ENCODE results near the gene CARD11.
A peak's percentile ranks its signal among the peaks of the same experiment; 100 is the strongest.
"Not testable (repeated sequence)": the region's sequence is repeated elsewhere in the genome, so short reads cannot be mapped to it uniquely, and the experiment has no call there.

Gene CARD11

GRCh38 chr7:3063016-3063753 is 19.5 kb upstream of the CARD11 start:
- no peak for DNase-seq

- DNase-seq = peak; percentile 18 to 23
These were observed 13.4 kb upstream of the CARD11 start for GRCh38 chr7:3057066-3057420.

- no peak for DNase-seq
These were observed 12.8 kb upstream of the CARD11 start for GRCh38 chr7:3056234-3057065.

GRCh38 chr7:3055626-3056025 is 12.0 kb upstream of the CARD11 start:
- no peak for DNase-seq

GRCh38 chr7:3042861-3043489 is 692 bp downstream of the CARD11 start:
- DNase-seq = no peak

- no peak for DNase-seq
These were observed 1.5 kb downstream of the CARD11 start for GRCh38 chr7:3041986-3042675.

- no peak for DNase-seq
These were observed 3.9 kb downstream of the CARD11 start for GRCh38 chr7:3039787-3040186.

- not testable (repeated sequence) for DNase-seq
These were observed 5.7 kb downstream of the CARD11 start for GRCh38 chr7:3038011-3038410.

- no peak for DNase-seq
These were observed 6.4 kb downstream of the CARD11 start for GRCh38 chr7:3037259-3037658.

- no peak for DNase-seq
These were observed 9.0 kb downstream of the CARD11 start for GRCh38 chr7:3034591-3035150.

GRCh38 chr7:3033581-3033980 is 10.1 kb downstream of the CARD11 start:
- DNase-seq = no peak

GRCh38 chr7:3033136-3033535 is 10.5 kb downstream of the CARD11 start:
- no peak for DNase-seq

- no peak for DNase-seq
These were observed 11.4 kb downstream of the CARD11 start for GRCh38 chr7:3032256-3032655.

GRCh38 chr7:3029138-3029537 is 14.5 kb downstream of the CARD11 start:
- no peak for DNase-seq

- no peak for DNase-seq
These were observed 14.9 kb downstream of the CARD11 start for GRCh38 chr7:3028758-3029093.

- DNase-seq = no peak
These were observed 15.5 kb downstream of the CARD11 start for GRCh38 chr7:3028071-3028757.

GRCh38 chr7:3027005-3027845 is 16.4 kb downstream of the CARD11 start:
- no peak for DNase-seq

- no peak for DNase-seq
These were observed 18.1 kb downstream of the CARD11 start for GRCh38 chr7:3025616-3026015.

GRCh38 chr7:3021825-3022224 is 21.8 kb downstream of the CARD11 start:
- DNase-seq = no peak

GRCh38 chr7:3021224-3021623 is 22.4 kb downstream of the CARD11 start:
- DNase-seq = not testable (repeated sequence)

GRCh38 chr7:3020416-3020815 is 23.3 kb downstream of the CARD11 start:
- no peak for DNase-seq

Data from NCI-H526 (cell line).